PC-3 (cell line): ENCODE measurements around the gene GPR78.

Source experiments
- EZH2 ChIP-seq: fragments of 300-600 bp; sonication (generic); IDR thresholded peaks from one replicate; pipeline ENCODE4 v1.6.1; 2017; ENCODE audit warnings: antibody characterized with exemption, mild to moderate bottlenecking, low read length; ENCODE audit not compliant: unreplicated experiment
- TF ChIP-seq, protein P1 (sequence below): fragments of 300-600 bp; sonication (generic); conservative IDR thresholded peaks from 2 replicates; pipeline ENCODE4 v1.5.1; 2017; ENCODE audit warnings: antibody characterized with exemption, low read depth, mild to moderate bottlenecking, low read length

DNA sequence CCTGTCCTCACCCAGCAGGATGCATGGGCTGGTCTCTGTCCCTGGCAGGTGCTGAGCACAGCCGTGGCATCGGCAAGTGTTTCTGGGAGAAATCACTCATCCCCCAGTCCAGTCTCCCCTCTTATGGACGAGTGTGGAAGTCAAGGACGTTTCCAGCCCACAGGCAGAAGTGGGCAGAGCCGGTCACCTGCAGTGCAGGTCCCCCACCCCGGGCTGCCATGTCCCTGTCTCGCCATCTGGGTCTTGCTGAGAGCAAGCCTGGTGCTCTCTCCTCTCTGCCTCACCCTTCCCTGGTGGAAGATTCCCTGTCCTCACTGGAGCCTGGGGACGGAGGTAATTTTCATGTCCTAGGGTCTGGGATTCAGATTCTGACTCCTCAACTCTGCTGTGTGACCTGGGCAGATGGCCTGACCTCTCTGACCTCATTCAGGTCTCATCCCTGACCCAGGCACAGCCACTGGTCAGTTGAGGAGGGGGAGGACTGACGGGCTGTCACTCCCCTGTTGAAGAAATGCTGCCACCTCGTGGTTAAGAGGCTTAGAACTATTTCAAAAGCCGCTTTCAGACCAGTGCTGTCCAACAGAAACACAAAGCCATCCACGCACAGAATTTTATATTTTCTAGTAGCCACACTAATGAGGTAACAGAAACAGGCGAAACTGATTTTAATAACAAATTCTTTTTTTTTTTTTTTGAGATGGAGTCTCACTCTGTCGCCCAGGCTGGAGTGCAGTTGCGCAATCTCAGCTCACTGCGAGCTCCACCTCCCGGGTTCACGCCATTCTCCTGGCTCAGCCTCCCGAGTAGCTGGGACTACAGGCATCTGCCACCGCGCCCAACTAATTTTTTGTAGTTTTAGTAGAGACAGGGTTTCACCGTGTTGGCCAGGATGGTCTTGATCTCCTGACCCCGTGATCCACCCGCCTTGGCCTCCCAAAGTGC is 14.2 kb downstream of the GPR78 start:
- TF ChIP-seq, protein P1, sequence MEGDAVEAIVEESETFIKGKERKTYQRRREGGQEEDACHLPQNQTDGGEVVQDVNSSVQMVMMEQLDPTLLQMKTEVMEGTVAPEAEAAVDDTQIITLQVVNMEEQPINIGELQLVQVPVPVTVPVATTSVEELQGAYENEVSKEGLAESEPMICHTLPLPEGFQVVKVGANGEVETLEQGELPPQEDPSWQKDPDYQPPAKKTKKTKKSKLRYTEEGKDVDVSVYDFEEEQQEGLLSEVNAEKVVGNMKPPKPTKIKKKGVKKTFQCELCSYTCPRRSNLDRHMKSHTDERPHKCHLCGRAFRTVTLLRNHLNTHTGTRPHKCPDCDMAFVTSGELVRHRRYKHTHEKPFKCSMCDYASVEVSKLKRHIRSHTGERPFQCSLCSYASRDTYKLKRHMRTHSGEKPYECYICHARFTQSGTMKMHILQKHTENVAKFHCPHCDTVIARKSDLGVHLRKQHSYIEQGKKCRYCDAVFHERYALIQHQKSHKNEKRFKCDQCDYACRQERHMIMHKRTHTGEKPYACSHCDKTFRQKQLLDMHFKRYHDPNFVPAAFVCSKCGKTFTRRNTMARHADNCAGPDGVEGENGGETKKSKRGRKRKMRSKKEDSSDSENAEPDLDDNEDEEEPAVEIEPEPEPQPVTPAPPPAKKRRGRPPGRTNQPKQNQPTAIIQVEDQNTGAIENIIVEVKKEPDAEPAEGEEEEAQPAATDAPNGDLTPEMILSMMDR: peak; percentile 76
- TF ChIP-seq EZH2: no peak
